GM10266 (cell line): Measurements from ENCODE around the gene ZMYND11.
"Not testable (repeated sequence)": the region's sequence is repeated elsewhere in the genome, so short reads cannot be mapped to it uniquely, and the experiment has no call there.

Source experiments
- DNase-seq: peaks from one replicate; pipeline ENCODE4 v3.0.0; 2012; ENCODE audit errors: extremely low spot score
- CTCF ChIP-seq: IDR thresholded peaks from 2 replicates; pipeline ENCODE4 v1.5.1; 2012; ENCODE audit warnings: mild to moderate bottlenecking, low read depth; ENCODE audit not compliant: control insufficient read depth, insufficient read depth; ENCODE audit errors: missing control alignments

Gene ZMYND11

DNA sequence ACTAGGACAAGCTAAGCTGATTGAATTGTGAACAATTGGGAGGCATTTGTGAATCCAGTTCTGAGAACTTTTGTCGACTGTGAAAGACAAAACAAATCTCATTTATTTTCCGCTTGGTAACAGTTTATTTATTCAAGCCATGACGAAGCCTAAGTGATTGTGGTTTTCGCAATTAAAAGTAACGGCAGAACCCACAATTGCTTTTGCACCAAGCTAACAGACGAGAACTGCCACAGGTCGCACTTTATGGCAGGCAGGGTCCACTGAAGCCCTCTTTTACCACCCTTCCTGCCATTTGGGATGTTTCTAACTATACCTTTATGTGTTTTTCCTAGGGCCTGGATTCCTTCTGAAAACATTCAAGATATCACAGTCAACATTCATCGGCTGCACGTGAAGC, 111.2 kb downstream of the ZMYND11 start:
- TF ChIP-seq CTCF, result no peak
- no peak for DNase-seq

GRCh38 chr10:247480-247879, 112.2 kb downstream of the ZMYND11 start:
- DNase-seq, result no peak
- TF ChIP-seq CTCF, result no peak

DNA sequence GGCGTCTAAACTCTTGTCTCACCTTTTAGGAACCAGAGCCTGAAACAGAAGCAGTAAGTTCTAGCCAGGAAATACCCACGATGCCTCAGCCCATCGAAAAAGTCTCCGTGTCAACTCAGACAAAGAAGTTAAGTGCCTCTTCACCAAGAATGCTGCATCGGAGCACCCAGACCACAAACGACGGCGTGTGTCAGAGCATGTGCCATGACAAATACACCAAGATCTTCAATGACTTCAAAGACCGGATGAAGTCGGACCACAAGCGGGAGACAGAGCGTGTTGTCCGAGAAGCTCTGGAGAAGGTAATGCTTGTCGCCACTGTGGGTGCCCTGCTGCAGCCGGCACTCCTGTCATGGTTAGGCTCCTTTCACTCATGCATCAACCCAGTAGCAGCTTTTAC, 113.1 kb downstream of the ZMYND11 start:
- DNase-seq, result no peak
- TF ChIP-seq CTCF, result no peak

GRCh38 chr10:251982-252582, 116.8 kb downstream of the ZMYND11 start:
- no peak for TF ChIP-seq CTCF
- DNase-seq, result no peak

- TF ChIP-seq CTCF, result no peak
- no peak for DNase-seq
Measured at GRCh38 chr10:260819-261429, 125.7 kb downstream of the ZMYND11 start.

- DNase-seq, result not testable (repeated sequence)
Measured at GRCh38 chr10:264160-265073, 129.2 kb downstream of the ZMYND11 start.

DNA sequence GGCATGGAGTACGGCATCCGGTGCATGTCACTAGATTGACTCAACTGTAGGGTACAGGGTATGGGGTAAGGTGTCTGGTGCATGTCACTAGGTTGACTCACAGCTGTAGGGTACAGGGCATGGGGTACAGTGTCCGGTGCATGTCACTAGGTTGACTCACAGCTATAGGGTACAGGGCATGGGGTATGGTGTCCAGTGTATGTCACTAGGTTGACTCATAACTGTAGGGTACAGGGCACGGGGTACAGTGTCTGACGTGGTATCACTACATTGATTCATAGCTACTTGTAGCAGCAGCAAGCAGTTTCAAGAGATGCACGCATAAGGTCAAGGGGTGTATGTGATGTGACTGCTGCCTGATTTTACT, 129.8 kb downstream of the ZMYND11 start:
- not testable (repeated sequence) for DNase-seq

GRCh38 chr10:265816-266588, 130.7 kb downstream of the ZMYND11 start:
- DNase-seq, result not testable (repeated sequence)
